ENCODE data around the gene PRRC2A.

PRRC2A gene

GRCh38 chr6:31620586-31621319 lies at the start of gene PRRC2A:
Gene PRRC2A (plus strand): TSS chr6:31620715. CDS start chr6:31622790, 2,075 bp downstream.
- DNase-seq (ENCODE audit: low read depth) = no peak
- no peak for TF ChIP-seq CTCF (IDR thresholded peaks at IDR 0.05; ENCODE audit: control insufficient read depth, insufficient read depth, low read depth, low read length, missing control alignments)
- H3K4me3 ChIP-seq (ENCODE audit: control insufficient read depth, low read depth, low read length) = peak within 1 kb of the TSS; percentile 74

- no peak for DNase-seq (ENCODE audit: low read depth)
- no peak for TF ChIP-seq CTCF (IDR thresholded peaks at IDR 0.05; ENCODE audit: control insufficient read depth, insufficient read depth, low read depth, low read length, missing control alignments)
These were observed 48.2 kb upstream of the PRRC2A start, which contains the start of gene LTA for GRCh38 chr6:31572041-31572911. Gene LTA (plus strand): TSS chr6:31572289. CDS start chr6:31572743, 454 bp downstream.

GRCh38 chr6:31573239-31574105 lies 47.0 kb upstream of the PRRC2A start:
- DNase-seq (ENCODE audit: low read depth) = no peak
- TF ChIP-seq CTCF (IDR thresholded peaks at IDR 0.05; ENCODE audit: control insufficient read depth, insufficient read depth, low read depth, low read length, missing control alignments) = no peak
- H3K4me3 ChIP-seq (ENCODE audit: control insufficient read depth, low read depth, low read length) = no peak overlapping the region

More at GRCh38 chr6:31572041-31572911, 48.2 kb upstream of the PRRC2A start, which contains the start of gene LTA:
- no peak within 1 kb of the TSS for H3K4me3 ChIP-seq (ENCODE audit: control insufficient read depth, low read depth, low read length)

GRCh38 chr6:31574106-31575061 lies 46.1 kb upstream of the PRRC2A start:
- no peak for DNase-seq (ENCODE audit: low read depth)
- H3K4me3 ChIP-seq (ENCODE audit: control insufficient read depth, low read depth, low read length) = no peak overlapping the region
- TF ChIP-seq CTCF (IDR thresholded peaks at IDR 0.05; ENCODE audit: control insufficient read depth, insufficient read depth, low read depth, low read length, missing control alignments) = no peak

GRCh38 chr6:31575335-31575901 lies 45.1 kb upstream of the PRRC2A start, which contains the start of gene TNF:
Gene TNF (plus strand): TSS chr6:31575565. CDS start chr6:31575742, 177 bp downstream.
- no peak for TF ChIP-seq CTCF (IDR thresholded peaks at IDR 0.05; ENCODE audit: control insufficient read depth, insufficient read depth, low read depth, low read length, missing control alignments)
- H3K4me3 ChIP-seq (ENCODE audit: control insufficient read depth, low read depth, low read length) = no peak within 1 kb of the TSS
- DNase-seq (ENCODE audit: low read depth) = no peak
